Measurements from ENCODE around the gene KIAA0825. TPM values are rescaled to one million over a fixed set of nuclear protein-coding genes. Genes with fewer than 3 reads are reported as not detected.

KIAA0825 gene
- total and polyA plus RNA-seq, 7 donors = 0.46 to 4.6 (median 3.3) TPM; not detected in 1

DNA sequence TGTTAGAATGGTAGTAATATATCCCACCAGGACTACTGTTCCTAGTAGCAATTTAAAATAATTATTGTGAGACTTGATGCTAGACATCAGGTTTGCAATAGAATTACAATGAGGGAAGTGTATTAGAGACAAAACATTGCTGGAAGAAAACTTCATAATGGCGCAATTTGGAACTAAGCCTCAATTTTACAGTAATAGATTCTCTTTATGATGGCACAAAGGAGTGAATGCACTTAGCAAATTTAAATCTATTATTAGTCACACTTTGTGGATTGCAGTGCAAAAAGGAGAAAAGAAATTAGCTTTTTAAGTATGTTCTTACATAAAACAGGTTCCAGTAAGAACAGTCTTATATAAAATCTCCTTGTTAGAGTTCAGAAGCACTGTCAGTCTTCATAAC, 358.3 kb downstream of the KIAA0825 start:
- H3K36me3 ChIP-seq = no peaks in the 10 kb centered on the region
- no peak for TF ChIP-seq POLR2AphosphoS5 (IDR thresholded peaks at IDR 0.05)
- TF ChIP-seq, protein P1, sequence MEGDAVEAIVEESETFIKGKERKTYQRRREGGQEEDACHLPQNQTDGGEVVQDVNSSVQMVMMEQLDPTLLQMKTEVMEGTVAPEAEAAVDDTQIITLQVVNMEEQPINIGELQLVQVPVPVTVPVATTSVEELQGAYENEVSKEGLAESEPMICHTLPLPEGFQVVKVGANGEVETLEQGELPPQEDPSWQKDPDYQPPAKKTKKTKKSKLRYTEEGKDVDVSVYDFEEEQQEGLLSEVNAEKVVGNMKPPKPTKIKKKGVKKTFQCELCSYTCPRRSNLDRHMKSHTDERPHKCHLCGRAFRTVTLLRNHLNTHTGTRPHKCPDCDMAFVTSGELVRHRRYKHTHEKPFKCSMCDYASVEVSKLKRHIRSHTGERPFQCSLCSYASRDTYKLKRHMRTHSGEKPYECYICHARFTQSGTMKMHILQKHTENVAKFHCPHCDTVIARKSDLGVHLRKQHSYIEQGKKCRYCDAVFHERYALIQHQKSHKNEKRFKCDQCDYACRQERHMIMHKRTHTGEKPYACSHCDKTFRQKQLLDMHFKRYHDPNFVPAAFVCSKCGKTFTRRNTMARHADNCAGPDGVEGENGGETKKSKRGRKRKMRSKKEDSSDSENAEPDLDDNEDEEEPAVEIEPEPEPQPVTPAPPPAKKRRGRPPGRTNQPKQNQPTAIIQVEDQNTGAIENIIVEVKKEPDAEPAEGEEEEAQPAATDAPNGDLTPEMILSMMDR (IDR thresholded peaks at IDR 0.05) = no peak
- no peak for TF ChIP-seq POLR2A (IDR thresholded peaks at IDR 0.05)
- TF ChIP-seq EP300 (IDR thresholded peaks at IDR 0.05) = no peak
- no peak overlapping the region for H3K27ac ChIP-seq
- peaks cover 0 to 3% (median 0%) of the 10 kb centered on the region in 4 donors for H3K9me3 ChIP-seq
- WGBS, 2 donors = 93 to 97% methylated on average over 1 of the region's 1 CpG
- intact Hi-C loops (cut with DNase I) = no loop called here
- no peaks in the 10 kb centered on the region for H3K27me3 ChIP-seq
- no peaks in the 10 kb centered on the region for H3K4me1 ChIP-seq
- H3K4me3 ChIP-seq = no peak overlapping the region
- no peak for DNase-seq

DNA sequence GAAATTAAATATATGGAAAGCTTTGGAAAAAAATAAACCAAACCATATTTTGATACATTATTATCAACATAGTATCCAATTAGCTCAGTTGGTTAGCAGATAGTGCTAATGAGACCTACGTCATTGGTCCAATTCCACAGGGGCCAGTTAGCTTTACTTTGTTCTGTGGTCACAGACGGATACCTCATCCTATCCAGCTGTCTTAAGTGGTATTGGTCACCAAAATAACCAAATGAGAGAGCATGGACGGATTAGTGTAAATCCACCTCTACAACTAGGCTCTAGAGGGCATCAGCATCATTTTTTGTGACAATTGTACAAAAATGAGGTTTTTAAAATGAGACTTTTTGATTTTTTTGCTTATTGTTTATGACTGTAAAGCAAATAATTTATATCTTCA, 364.2 kb downstream of the KIAA0825 start:
- Histone ChIP-seq H3K27ac (no peak overlapping the region), H3K4me3 (no peak overlapping the region), H3K4me1 (no peaks in the 10 kb centered on the region), H3K27me3 (no peaks in the 10 kb centered on the region), H3K36me3 (no peaks in the 10 kb centered on the region), H3K9me3 (no peaks in the 10 kb centered on the region)
- TF ChIP-seq POLR2A (IDR thresholded peaks at IDR 0.05) (no peak), EP300 (IDR thresholded peaks at IDR 0.05) (no peak), POLR2AphosphoS5 (IDR thresholded peaks at IDR 0.05) (no peak)
- TF ChIP-seq, protein P1 (IDR thresholded peaks at IDR 0.05) = no peak
- no peak for DNase-seq
- 84 to 89% methylated on average over 3 of the region's 3 CpGs for WGBS, 2 donors
- intact Hi-C loops (cut with DNase I) = no loop called here

DNA sequence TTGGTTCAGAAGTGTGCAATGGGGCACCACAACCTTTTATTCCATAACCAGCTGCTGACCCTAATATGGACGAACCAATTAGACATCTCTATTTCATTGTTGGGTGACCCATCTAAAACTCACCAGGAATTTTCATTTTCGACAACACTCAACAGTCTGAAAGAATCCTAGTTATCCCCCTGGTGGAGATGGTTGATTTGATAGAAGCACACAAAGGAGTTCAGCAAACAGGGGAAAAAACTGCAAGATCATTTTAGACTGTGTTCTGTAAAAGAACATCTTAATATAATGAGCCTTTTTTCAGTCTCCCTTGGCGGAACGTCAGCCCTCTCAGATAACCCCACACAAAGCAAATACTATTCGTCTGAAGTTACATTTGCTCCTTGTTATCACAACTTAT, 367.4 kb downstream of the KIAA0825 start:
- WGBS, 2 donors = 84 to 85% methylated on average over 5 of the region's 5 CpGs
- no peaks in the 10 kb centered on the region for H3K4me1 ChIP-seq
- H3K4me3 ChIP-seq = no peak overlapping the region
- no peaks in the 10 kb centered on the region for H3K9me3 ChIP-seq
- TF ChIP-seq, protein P1 (IDR thresholded peaks at IDR 0.05) = no peak
- TF ChIP-seq POLR2A (IDR thresholded peaks at IDR 0.05) (no peak), POLR2AphosphoS5 (IDR thresholded peaks at IDR 0.05) (no peak), EP300 (IDR thresholded peaks at IDR 0.05) (no peak)
- intact Hi-C loops (cut with DNase I) = no loop called here
- H3K36me3 ChIP-seq = no peaks in the 10 kb centered on the region
- no peaks in the 10 kb centered on the region for H3K27me3 ChIP-seq
- DNase-seq = no peak
- no peak overlapping the region for H3K27ac ChIP-seq

DNA sequence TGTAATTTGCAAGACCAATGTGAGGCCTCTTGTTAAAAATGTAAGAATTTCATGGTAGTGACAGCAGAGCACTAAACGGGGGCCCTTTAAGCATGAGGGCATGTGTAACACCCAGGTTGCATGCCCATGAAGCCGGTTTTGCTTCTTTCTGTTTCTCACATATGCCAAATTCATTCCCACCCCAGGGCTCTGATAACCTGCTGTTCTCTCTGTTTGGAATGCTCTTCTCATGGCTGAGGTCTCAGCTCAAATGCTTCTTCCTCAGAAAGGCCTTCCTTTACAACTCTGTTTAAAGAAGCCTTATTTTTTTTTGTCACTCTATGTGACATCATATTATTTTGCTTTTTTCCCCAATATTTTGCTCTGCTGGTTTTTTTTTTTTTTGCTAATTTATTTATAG, 369.0 kb downstream of the KIAA0825 start:
- Histone ChIP-seq H3K4me1 (no peaks in the 10 kb centered on the region), H3K36me3 (no peaks in the 10 kb centered on the region), H3K9me3 (no peaks in the 10 kb centered on the region), H3K4me3 (no peak overlapping the region), H3K27ac (no peak overlapping the region), H3K27me3 (no peaks in the 10 kb centered on the region)
- no peak for DNase-seq
- intact Hi-C loops (cut with DNase I) = no loop called here
- TF ChIP-seq EP300 (IDR thresholded peaks at IDR 0.05) (no peak), POLR2A (IDR thresholded peaks at IDR 0.05) (no peak), POLR2AphosphoS5 (IDR thresholded peaks at IDR 0.05) (no peak)
- TF ChIP-seq, protein P1 (IDR thresholded peaks at IDR 0.05) = no peak
- 81 to 84% methylated on average over 2 of the region's 2 CpGs for WGBS, 2 donors

DNA sequence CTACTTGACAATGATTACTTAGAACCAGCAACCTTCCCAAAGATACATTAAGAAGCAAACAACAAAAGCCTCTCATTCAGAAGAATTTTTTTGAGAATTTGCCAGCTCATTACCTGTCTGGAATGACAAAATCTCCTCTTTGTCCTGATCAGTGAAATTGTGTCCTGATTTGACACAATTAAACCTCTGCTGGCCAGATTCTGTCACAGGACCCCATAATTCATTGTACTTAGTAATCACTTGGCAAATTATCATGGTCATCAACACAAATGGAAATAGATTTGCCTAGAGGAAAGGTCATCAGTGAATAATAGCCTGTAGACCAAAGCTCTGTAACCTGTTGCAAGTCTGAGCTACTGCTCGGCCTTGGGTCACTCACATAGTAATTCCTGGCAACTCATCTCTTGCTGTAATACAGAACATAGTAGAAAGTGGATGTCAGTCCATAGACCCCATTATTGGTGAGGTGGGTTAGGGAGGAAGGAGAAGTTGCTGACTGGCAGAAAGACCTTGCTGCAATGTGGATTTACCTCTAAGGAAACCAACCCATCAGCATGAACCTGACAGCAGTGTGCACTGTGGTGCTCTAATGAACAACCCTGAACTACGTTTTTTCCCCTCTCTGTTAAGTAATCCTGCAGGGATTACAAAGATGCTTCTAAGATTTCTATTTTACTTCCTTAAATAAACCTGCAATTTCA, 370.1 kb downstream of the KIAA0825 start:
- WGBS, 2 donors = 74 to 81% methylated on average over 2 of the region's 2 CpGs
- H3K9me3 ChIP-seq = no peaks in the 10 kb centered on the region
- intact Hi-C loops (cut with DNase I) = no loop called here

More for the DNA sequence above, 370.1 kb downstream of the KIAA0825 start:
- no peaks in the 10 kb centered on the region for H3K27me3 ChIP-seq
- no peak overlapping the region for H3K27ac ChIP-seq
- TF ChIP-seq EP300 (IDR thresholded peaks at IDR 0.05) (no peak), POLR2AphosphoS5 (IDR thresholded peaks at IDR 0.05) (no peak), POLR2A (IDR thresholded peaks at IDR 0.05) (no peak)
- TF ChIP-seq, protein P1 (IDR thresholded peaks at IDR 0.05) = no peak
- H3K4me3 ChIP-seq = no peak overlapping the region
- no peaks in the 10 kb centered on the region for H3K36me3 ChIP-seq
- DNase-seq = no peak
- H3K4me1 ChIP-seq = no peaks in the 10 kb centered on the region
